CD4-positive, alpha-beta memory T cell (primary cell): ENCODE measurements around the gene SPTBN4. TPM values are rescaled to one million over a fixed set of nuclear protein-coding genes. Genes with fewer than 3 reads are reported as not detected.

Experiments
- CTCF ChIA-PET: fragments of 350-600 bp; sonication (Branson Sonifier 250); formaldehyde crosslinking; loops from one replicate; lab custom pipeline; 2021; ENCODE audit warnings: inconsistent platforms; ENCODE audit not compliant: partially characterized antibody; lab: Charles Lee
- POLR2A ChIA-PET: fragments of 350-600 bp; sonication (Branson Sonifier 250); formaldehyde crosslinking; loops from one replicate; lab custom pipeline; 2021; ENCODE audit not compliant: partially characterized antibody; lab: Charles Lee
- DNase-seq, 5 donors: peaks; one replicate each; pipeline versions ENCODE4 v3.0.0 to v3.0.0-alpha.2; 2020 to 2022; ENCODE audit warnings: mixed read lengths in 1 of 5
- H3K27ac ChIP-seq: one replicate; pipeline ENCODE4 v1.7.0; 2013; ENCODE audit warnings: low read depth, low read length
- H3K27me3 ChIP-seq: 2 replicates; pipeline ENCODE4 v1.7.0; 2013; ENCODE audit warnings: mild to moderate bottlenecking, low read length, moderate library complexity; ENCODE audit not compliant: insufficient read depth
- H3K36me3 ChIP-seq: 2 replicates; pipeline ENCODE4 v1.7.0; 2013; ENCODE audit warnings: mild to moderate bottlenecking, low read length, moderate library complexity; ENCODE audit not compliant: insufficient read depth
- H3K4me1 ChIP-seq: 2 replicates; pipeline ENCODE4 v1.7.0; 2013; ENCODE audit warnings: mild to moderate bottlenecking, low read length, moderate library complexity; ENCODE audit not compliant: insufficient read depth
- H3K4me3 ChIP-seq, 2 donors: one replicate each; pipeline ENCODE4 v1.7.0; 2013; ENCODE audit warnings: low read length in 2 of 2, mild to moderate bottlenecking in 1 of 2
- H3K9me3 ChIP-seq, 2 donors: one replicate each; pipeline ENCODE4 v1.7.0; 2013; ENCODE audit warnings: low read length in 2 of 2, control low read depth in 1 of 2; ENCODE audit not compliant: control insufficient read depth in 1 of 2
- H3K27ac Mint-ChIP-seq, 7 donors: one replicate each; pipeline ENCODE4 v1.8.0; 2020 to 2021; ENCODE audit warnings: mixed read lengths in 7 of 7, mild to moderate bottlenecking in 6 of 7, inconsistent platforms in 3 of 7, moderate library complexity in 3 of 7
- H3K27me3 Mint-ChIP-seq, 2 donors: one replicate each; pipeline ENCODE4 v1.8.0; 2020 to 2021; ENCODE audit warnings: mixed read lengths in 2 of 2
- H3K36me3 Mint-ChIP-seq, 2 donors: one replicate each; pipeline ENCODE4 v1.8.0; 2020 to 2021; ENCODE audit warnings: mixed read lengths in 2 of 2, inconsistent platforms in 1 of 2, mild to moderate bottlenecking in 1 of 2
- H3K4me1 Mint-ChIP-seq, 4 donors: one replicate each; pipeline ENCODE4 v1.8.0; 2020 to 2021; ENCODE audit warnings: mixed read lengths in 4 of 4, mild to moderate bottlenecking in 1 of 4
- H3K4me3 Mint-ChIP-seq, 8 donors: one replicate each; pipeline ENCODE4 v1.8.0; 2020 to 2021; ENCODE audit warnings: mixed read lengths in 8 of 8, mild to moderate bottlenecking in 7 of 8, moderate library complexity in 6 of 8, inconsistent platforms in 3 of 8
- H3K9me3 Mint-ChIP-seq, 8 donors: one replicate each; pipeline ENCODE4 v1.8.0; 2020 to 2021; ENCODE audit warnings: mixed read lengths in 8 of 8, mild to moderate bottlenecking in 5 of 8, inconsistent platforms in 3 of 8, moderate library complexity in 1 of 8
- intact Hi-C: fragments of 100-400 bp; cut with micrococcal nuclease; formaldehyde crosslinking; loops from one replicate; pipeline ENCODE4 v1.15.1; 2023
- polyA plus RNA-seq, 2 donors: library from polyadenylated mRNA; unstranded; fragments of 300-500 nt; fragmentation: Illumina TruSeq; gene quantifications; one replicate each; pipeline ENCODE4 v1.2.3, GENCODE V29; 2021
- total RNA-seq, 2 experiments: library from RNA; stranded (reverse); gene quantifications; one replicate each; pipeline ENCODE4 v1.2.3, GENCODE V29; 2021

SPTBN4 gene
- total and polyA plus RNA-seq, 4 experiments from 2014 or later, result 0.02 to 0.30 (median 0.17) TPM; not detected in 1

DNA sequence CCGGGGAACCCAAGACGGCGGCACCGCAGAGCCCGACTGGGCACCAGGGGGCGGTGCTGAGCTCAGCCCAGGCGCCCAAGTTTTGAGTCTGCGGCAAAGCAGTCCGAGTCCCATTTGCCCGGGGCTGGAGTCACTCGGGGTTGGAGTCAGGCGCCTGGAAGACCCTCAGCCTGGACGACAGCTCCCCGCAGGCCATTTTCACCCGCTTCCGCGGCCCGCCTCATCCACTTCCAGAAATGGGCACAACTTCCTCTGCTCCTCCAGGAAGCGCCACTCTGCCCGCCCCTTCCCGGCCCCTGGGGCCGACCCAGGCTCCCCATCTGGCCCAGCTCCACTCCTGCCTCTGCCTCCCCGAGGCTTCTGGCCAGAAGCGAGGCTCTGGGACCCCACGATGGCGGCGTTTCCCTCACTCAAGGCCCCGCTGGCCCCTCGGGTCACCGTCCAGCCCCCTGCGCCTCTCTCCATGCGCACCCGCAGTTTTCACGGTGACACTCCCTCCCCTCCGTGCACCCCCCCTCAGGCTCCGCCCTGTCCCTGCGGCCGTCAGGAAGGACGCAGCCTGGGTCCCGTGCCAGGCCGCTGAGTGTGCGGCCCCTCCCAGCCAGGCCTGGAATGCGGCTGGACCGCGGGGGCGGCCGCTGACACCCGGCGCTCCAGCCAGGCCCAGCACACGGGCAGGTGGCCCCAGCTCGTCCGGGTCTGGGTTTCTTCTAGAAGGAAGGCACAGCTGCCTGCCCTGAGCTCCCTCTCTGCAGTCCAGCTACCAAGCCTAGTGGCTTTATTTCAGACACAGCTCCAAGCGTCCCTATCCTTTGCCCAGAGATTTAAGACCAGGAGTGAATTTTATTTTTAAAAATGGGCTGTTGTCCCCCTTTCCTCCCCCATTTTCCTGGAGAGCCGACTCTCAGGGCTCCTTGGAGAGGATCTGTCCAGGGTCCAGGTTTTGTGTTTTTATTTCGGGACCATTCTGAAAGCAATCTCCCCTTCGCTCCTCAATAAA is 45.7 kb upstream of the SPTBN4 start:
- POLR2A ChIA-PET, result interaction anchor here (0.5 to 8.9 kb wide), 21 partner anchors 9 to 1015 kb away, joined by 3 to 227 read pairs (median 4); partner anchors contain the start of genes BLVRB, C19orf47, PLD3 and SERTAD3
- H3K36me3 ChIP-seq, result no peaks in the 10 kb centered on the region
- H3K27ac Mint-ChIP-seq, result peak overlapping the region; percentile 84 to 98 (median 97)
- H3K9me3 Mint-ChIP-seq, result peaks cover 0 to 2% (median 0%) of the 10 kb centered on the region in 8 donors
- CTCF ChIA-PET, result interaction anchor here (0.7 to 3.9 kb wide), 33 partner anchors 8 to 218 kb away, joined by 3 to 66 read pairs (median 4); partner anchors contain the start of genes BLVRB, PLD3, SERTAD3 and SPTBN4
- peaks cover 0 to 16% of the 10 kb centered on the region in 2 donors for H3K36me3 Mint-ChIP-seq
- H3K27me3 Mint-ChIP-seq, result peaks cover 0 to 2% of the 10 kb centered on the region in 2 donors
- no peaks in the 10 kb centered on the region for H3K27me3 ChIP-seq
- H3K9me3 ChIP-seq, result no peaks in the 10 kb centered on the region
- peaks cover 19 to 53% (median 32%) of the 10 kb centered on the region in 4 donors for H3K4me1 Mint-ChIP-seq
- H3K27ac ChIP-seq, result peak overlapping the region; percentile 84
- peak; percentile 68 to 79 (median 69) for DNase-seq
- H3K4me1 ChIP-seq, result peaks cover 33% of the 10 kb centered on the region
- H3K4me3 ChIP-seq, result peak overlapping the region; percentile 47 to 78
- intact Hi-C loops, result loop anchor here (1.0 to 10.0 kb wide), 6 partner anchors 17 to 136 kb away; partner anchors contain the start of genes AKT2, BLVRB, C19orf47 and PLD3
- peak overlapping the region; percentile 88 to 93 (median 90) for H3K4me3 Mint-ChIP-seq

DNA sequence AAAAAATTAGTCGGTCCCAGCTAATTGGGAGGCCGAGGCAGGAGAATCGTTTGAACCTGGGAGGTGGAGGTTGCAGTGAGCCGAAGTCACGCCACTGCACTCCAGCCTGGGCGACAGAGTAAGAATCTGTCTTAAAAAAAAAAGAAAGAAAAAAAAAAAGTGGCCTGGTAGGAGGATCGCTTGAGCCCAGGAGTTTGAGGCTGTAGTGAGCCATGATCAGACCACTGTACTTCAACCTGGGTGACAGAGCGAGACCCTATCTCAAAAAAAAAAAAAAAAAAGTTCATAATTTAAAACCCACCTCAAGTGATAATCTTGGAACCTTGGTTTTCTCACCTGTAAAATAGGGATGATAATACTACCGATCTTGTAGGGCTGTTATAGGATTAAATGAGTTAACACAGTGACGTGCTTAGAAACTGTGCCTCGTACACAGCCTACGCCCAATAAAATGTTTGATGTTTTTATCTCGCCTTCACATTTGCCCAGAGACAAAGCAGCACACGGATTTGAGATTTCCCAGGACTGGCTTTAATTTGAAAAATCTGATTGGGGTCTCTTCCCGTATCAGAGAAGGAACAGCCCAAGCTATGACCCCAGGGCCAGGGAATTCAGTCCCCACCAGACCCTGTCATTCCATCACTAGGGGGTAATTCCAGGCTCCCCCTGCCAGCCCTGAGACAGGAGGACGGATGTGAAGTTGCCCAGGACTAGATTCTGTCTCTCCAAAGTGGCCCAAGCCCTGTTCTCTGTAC is 44.6 kb upstream of the SPTBN4 start:
- no peaks in the 10 kb centered on the region for H3K9me3 ChIP-seq

GRCh38 chr19:40422748-40423566 is 43.8 kb upstream of the SPTBN4 start:
- Mint-ChIP-seq H3K27ac (peak overlapping the region in 6 of 7 donors; percentile 79 to 98 (median 90)), H3K4me1 (peaks cover 17 to 48% (median 24%) of the 10 kb centered on the region in 4 donors), H3K27me3 (peaks cover 0 to 2% of the 10 kb centered on the region in 2 donors), H3K36me3 (peaks cover 0 to 16% of the 10 kb centered on the region in 2 donors), H3K4me3 (peak overlapping the region in 7 of 8 donors; percentile 4 to 93 (median 53)), H3K9me3 (peaks cover 0 to 2% (median 0%) of the 10 kb centered on the region in 8 donors)
- Histone ChIP-seq H3K4me1 (peaks cover 28% of the 10 kb centered on the region), H3K27me3 (no peaks in the 10 kb centered on the region), H3K9me3 (no peaks in the 10 kb centered on the region), H3K27ac (no peak overlapping the region), H3K36me3 (no peaks in the 10 kb centered on the region), H3K4me3 (no peak overlapping the region)
- intact Hi-C loops, result loop anchor here (10.0 kb wide), 1 partner anchor 138 kb away; the partner anchor contains the start of gene AKT2
- DNase-seq, result no peak
- POLR2A ChIA-PET, result interaction anchor here (0.8 to 8.9 kb wide), 5 partner anchors 11 to 181 kb away, joined by 3 to 227 read pairs (median 12); partner anchors contain the start of genes BLVRB and SERTAD3
- CTCF ChIA-PET, result interaction anchor here (0.8 to 1.4 kb wide), 2 partner anchors 15 to 20 kb away, joined by 3 to 4 read pairs; no protein-coding TSS in a partner anchor

More for the DNA sequence above, 44.6 kb upstream of the SPTBN4 start:
- DNase-seq, result no peak
- peak overlapping the region; percentile 84 to 98 (median 97) for H3K27ac Mint-ChIP-seq
- intact Hi-C loops, result loop anchor here (1.0 to 10.0 kb wide), 4 partner anchors 18 to 137 kb away; partner anchors contain the start of genes AKT2, C19orf47 and PLD3
- peaks cover 19 to 53% (median 30%) of the 10 kb centered on the region in 4 donors for H3K4me1 Mint-ChIP-seq
- peaks cover 0 to 2% (median 0%) of the 10 kb centered on the region in 8 donors for H3K9me3 Mint-ChIP-seq
- no peaks in the 10 kb centered on the region for H3K27me3 ChIP-seq
- peaks cover 34% of the 10 kb centered on the region for H3K4me1 ChIP-seq
- no peaks in the 10 kb centered on the region for H3K36me3 ChIP-seq
- H3K36me3 Mint-ChIP-seq, result peaks cover 0 to 16% of the 10 kb centered on the region in 2 donors
- peak overlapping the region; percentile 84 for H3K27ac ChIP-seq
- H3K27me3 Mint-ChIP-seq, result peaks cover 0 to 2% of the 10 kb centered on the region in 2 donors
- ChIA-PET CTCF (interaction anchor here (0.8 to 3.9 kb wide), 8 partner anchors 10 to 117 kb away, joined by 3 to 66 read pairs (median 6); partner anchors contain the start of genes BLVRB, SERTAD3 and SPTBN4), POLR2A (interaction anchor here (1.8 to 8.9 kb wide), 4 partner anchors 12 to 841 kb away, joined by 4 to 227 read pairs (median 28); partner anchors contain the start of genes BLVRB and SERTAD3)
- peak overlapping the region; percentile 26 to 93 (median 90) for H3K4me3 Mint-ChIP-seq
- H3K4me3 ChIP-seq, result no peak overlapping the region

DNA sequence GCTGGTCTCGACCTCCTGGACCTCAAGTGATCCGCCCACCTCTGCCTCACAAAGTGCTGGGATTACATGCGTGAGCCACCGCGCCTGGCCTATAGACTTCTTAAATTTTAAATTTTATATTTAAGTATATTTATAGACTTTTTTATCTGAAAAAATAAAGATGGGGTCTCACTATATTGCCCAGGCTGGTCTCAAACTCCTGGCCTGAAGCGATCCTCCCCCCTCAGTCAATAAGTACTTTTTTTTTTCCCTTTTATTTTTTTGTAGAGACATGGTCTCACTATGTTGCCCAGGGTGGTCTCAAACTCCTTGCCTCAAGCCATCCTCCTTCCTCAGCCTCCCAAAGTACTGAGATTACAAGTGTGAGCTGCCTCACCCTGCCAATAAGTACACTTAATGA is 42.9 kb upstream of the SPTBN4 start:
- peaks cover 0 to 15% of the 10 kb centered on the region in 2 donors for H3K36me3 Mint-ChIP-seq
- peaks cover 16 to 45% (median 24%) of the 10 kb centered on the region in 4 donors for H3K4me1 Mint-ChIP-seq
- DNase-seq, result no peak
- peak overlapping the region in 3 of 8 donors; percentile 48 to 66 (median 65) for H3K4me3 Mint-ChIP-seq
- no peaks in the 10 kb centered on the region for H3K36me3 ChIP-seq
- no peak overlapping the region for H3K27ac ChIP-seq
- H3K9me3 ChIP-seq, result no peaks in the 10 kb centered on the region
- no peak overlapping the region for H3K4me3 ChIP-seq
- peaks cover 0 to 2% of the 10 kb centered on the region in 2 donors for H3K27me3 Mint-ChIP-seq
- no peaks in the 10 kb centered on the region for H3K27me3 ChIP-seq
- H3K27ac Mint-ChIP-seq, result peak overlapping the region; percentile 36 to 99 (median 78)
- peaks cover 0 to 2% (median 0%) of the 10 kb centered on the region in 8 donors for H3K9me3 Mint-ChIP-seq
- intact Hi-C loops, result loop anchor here (10.0 kb wide), 1 partner anchor 139 kb away; the partner anchor contains the start of gene AKT2
- POLR2A ChIA-PET, result interaction anchor here (0.7 to 8.9 kb wide), 6 partner anchors 10 to 180 kb away, joined by 3 to 227 read pairs (median 4); partner anchors contain the start of genes BLVRB and SERTAD3
- H3K4me1 ChIP-seq, result peaks cover 28% of the 10 kb centered on the region
- CTCF ChIA-PET, result interaction anchor here (0.8 to 1.4 kb wide), 4 partner anchors 16 to 42 kb away, joined by 3 to 4 read pairs (median 3); partner anchors contain the start of gene BLVRB

DNA sequence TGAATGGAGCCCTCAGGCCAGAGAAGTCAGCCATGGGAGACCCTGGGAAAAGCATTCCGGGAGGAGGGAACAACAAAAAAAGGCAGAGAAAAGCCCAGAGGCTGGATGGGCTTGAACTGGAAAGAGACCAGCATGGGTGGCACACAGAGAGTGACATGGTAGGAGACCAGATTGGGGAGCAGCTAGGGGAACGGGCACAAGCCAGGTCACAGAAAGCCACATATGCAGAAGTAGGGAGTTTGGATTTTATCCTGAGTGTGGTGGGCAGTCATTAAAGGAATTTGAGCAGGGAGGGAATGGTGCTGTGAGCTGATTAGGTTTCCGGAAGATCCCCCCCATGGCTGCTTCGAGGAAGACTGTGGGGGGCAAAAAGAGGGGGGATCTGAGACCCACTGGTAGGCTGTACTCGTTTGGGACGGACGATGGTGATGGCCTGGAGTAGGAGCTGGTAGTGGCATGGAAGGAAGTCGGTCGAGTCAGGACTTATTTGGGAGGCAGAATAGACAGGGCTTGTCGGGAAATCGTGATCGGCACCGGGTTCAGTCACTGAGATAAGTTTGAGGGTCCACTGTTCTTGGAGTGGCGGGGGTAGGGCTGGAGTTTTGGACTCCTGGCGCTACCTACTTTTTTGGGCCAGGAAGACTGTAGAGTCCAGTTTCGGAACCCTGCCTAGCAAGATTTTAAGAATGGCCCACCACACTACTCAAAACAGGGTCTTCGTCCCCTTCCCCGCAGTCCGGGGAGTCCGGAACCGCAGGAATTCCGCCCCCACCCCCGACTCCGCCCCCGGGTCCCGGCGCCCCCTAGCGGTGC is 42.0 kb upstream of the SPTBN4 start:
- ChIA-PET CTCF (interaction anchor here (0.8 to 1.1 kb wide), 3 partner anchors 20 to 41 kb away, joined by 3 read pairs; partner anchors contain the start of gene BLVRB), POLR2A (interaction anchor here (0.7 to 8.9 kb wide), 9 partner anchors 9 to 180 kb away, joined by 3 to 227 read pairs (median 6); partner anchors contain the start of genes BLVRB, C19orf47, PLD3 and SERTAD3)
- DNase-seq, result peak in 1 of 5 donors; percentile 11
- peaks cover 0 to 2% of the 10 kb centered on the region in 2 donors for H3K27me3 Mint-ChIP-seq
- Histone ChIP-seq H3K4me3 (peak overlapping the region; percentile 79 to 85), H3K27ac (peak overlapping the region; percentile 92), H3K4me1 (peaks cover 28% of the 10 kb centered on the region), H3K9me3 (no peaks in the 10 kb centered on the region), H3K36me3 (no peaks in the 10 kb centered on the region), H3K27me3 (no peaks in the 10 kb centered on the region)
- intact Hi-C loops, result loop anchor here (1.0 to 10.0 kb wide), 6 partner anchors 18 to 177 kb away; partner anchors contain the start of genes AKT2, BLVRB, C19orf47 and LTBP4
- peaks cover 13 to 36% (median 22%) of the 10 kb centered on the region in 4 donors for H3K4me1 Mint-ChIP-seq
- peak overlapping the region; percentile 92 to 99 (median 95) for H3K4me3 Mint-ChIP-seq
- peaks cover 0 to 14% of the 10 kb centered on the region in 2 donors for H3K36me3 Mint-ChIP-seq
- H3K9me3 Mint-ChIP-seq, result peaks cover 0 to 2% (median 0%) of the 10 kb centered on the region in 8 donors
- peak overlapping the region; percentile 94 to 99 (median 98) for H3K27ac Mint-ChIP-seq
